ENCODE data around the gene DLST. TPM values are rescaled to one million over a fixed set of nuclear protein-coding genes. Genes with fewer than 3 reads are reported as not detected.
A peak's percentile ranks its signal among the peaks of the same experiment; 100 is the strongest.

DLST gene
- total and polyA plus RNA-seq, 2 experiments from 2014 or later = 10.8 to 68.7 TPM

GRCh38 chr14:74898083-74898482, 16.4 kb downstream of the DLST start:
- H3K4me3 ChIP-seq = no peak overlapping the region
- no peak overlapping the region for H3K27ac ChIP-seq
- no peaks in the 10 kb centered on the region for H4K20me1 ChIP-seq (ENCODE audit: insufficient read depth, poor library complexity, severe bottlenecking)
- H3K4me1 ChIP-seq (ENCODE audit: insufficient read depth) = peaks cover 2% of the 10 kb centered on the region
- no peaks in the 10 kb centered on the region for H3K79me2 ChIP-seq
- no peak for DNase-seq (ENCODE audit: low spot score)
- H3K36me3 ChIP-seq (replicated peaks; ENCODE audit: insufficient read depth, low read depth) = peaks cover 12% of the 10 kb centered on the region
- no peaks in the 10 kb centered on the region for H3K9me3 ChIP-seq (ENCODE audit: low read depth)
- no peaks in the 10 kb centered on the region for H3K27me3 ChIP-seq
- TF ChIP-seq EZH2 (IDR thresholded peaks at IDR 0.05; ENCODE audit: borderline replicate concordance) = no peak
- no peak for TF ChIP-seq CTCF (IDR thresholded peaks at IDR 0.05; ENCODE audit: poor library complexity)
- TF ChIP-seq EZH2phosphoT487 (IDR thresholded peaks at IDR 0.05; ENCODE audit: low read depth, severe bottlenecking, unreplicated experiment) = no peak
- H3K4me2 ChIP-seq = no peak overlapping the region
- no peak overlapping the region for H2AFZ ChIP-seq
- 81% methylated on average over 2 of the region's 2 CpGs for WGBS (ENCODE audit: low lambda C conversion rate, missing lambda C conversion rate)
- no peaks in the 10 kb centered on the region for H3K9me2 ChIP-seq (replicated peaks; ENCODE audit: insufficient read depth)

GRCh38 chr14:74898694-74899093, 17.0 kb downstream of the DLST start:
- Histone ChIP-seq H3K4me3 (no peak overlapping the region), H3K36me3 (replicated peaks; ENCODE audit: insufficient read depth, low read depth) (peaks cover 12% of the 10 kb centered on the region), H3K4me1 (ENCODE audit: insufficient read depth) (peaks cover 2% of the 10 kb centered on the region), H3K79me2 (no peaks in the 10 kb centered on the region), H3K9me3 (ENCODE audit: low read depth) (no peaks in the 10 kb centered on the region), H3K4me2 (no peak overlapping the region), H3K27ac (no peak overlapping the region), H3K9me2 (replicated peaks; ENCODE audit: insufficient read depth) (no peaks in the 10 kb centered on the region), H3K27me3 (no peaks in the 10 kb centered on the region), H4K20me1 (ENCODE audit: insufficient read depth, poor library complexity, severe bottlenecking) (no peaks in the 10 kb centered on the region), H2AFZ (no peak overlapping the region)
- TF ChIP-seq CTCF (IDR thresholded peaks at IDR 0.05; ENCODE audit: poor library complexity) (no peak), EZH2 (IDR thresholded peaks at IDR 0.05; ENCODE audit: borderline replicate concordance) (no peak), EZH2phosphoT487 (IDR thresholded peaks at IDR 0.05; ENCODE audit: low read depth, severe bottlenecking, unreplicated experiment) (no peak)
- WGBS (ENCODE audit: low lambda C conversion rate, missing lambda C conversion rate) = 67% methylated on average over 5 of the region's 5 CpGs
- DNase-seq (ENCODE audit: low spot score) = peak; percentile 55

- 77% methylated on average over 10 of the region's 10 CpGs for WGBS (ENCODE audit: low lambda C conversion rate, missing lambda C conversion rate)
- H3K36me3 ChIP-seq (replicated peaks; ENCODE audit: insufficient read depth, low read depth) = no peaks in the 10 kb centered on the region
These were observed 21.4 kb downstream of the DLST start for GRCh38 chr14:74902941-74903705.

More at GRCh38 chr14:74902941-74903705, 21.4 kb downstream of the DLST start:
- Histone ChIP-seq H3K4me1 (ENCODE audit: insufficient read depth) (peaks cover 2% of the 10 kb centered on the region), H3K9me3 (ENCODE audit: low read depth) (no peaks in the 10 kb centered on the region), H3K4me3 (no peak overlapping the region), H3K27ac (no peak overlapping the region), H3K27me3 (no peaks in the 10 kb centered on the region), H3K9me2 (replicated peaks; ENCODE audit: insufficient read depth) (no peaks in the 10 kb centered on the region), H3K79me2 (no peaks in the 10 kb centered on the region), H3K4me2 (no peak overlapping the region), H4K20me1 (ENCODE audit: insufficient read depth, poor library complexity, severe bottlenecking) (no peaks in the 10 kb centered on the region), H2AFZ (no peak overlapping the region)
- TF ChIP-seq EZH2 (IDR thresholded peaks at IDR 0.05; ENCODE audit: borderline replicate concordance) = no peak
- no peak for TF ChIP-seq EZH2phosphoT487 (IDR thresholded peaks at IDR 0.05; ENCODE audit: low read depth, severe bottlenecking, unreplicated experiment)
- no peak for TF ChIP-seq CTCF (IDR thresholded peaks at IDR 0.05; ENCODE audit: poor library complexity)
- DNase-seq (ENCODE audit: low spot score) = no peak

Measured in hepatocyte (in vitro differentiated cells).